ENCODE results near the gene DNPH1. TPM values are rescaled to one million over a fixed set of nuclear protein-coding genes. Genes with fewer than 3 reads are reported as not detected.

The DNPH1 gene
- total RNA-seq, 1 experiment from 2014 or later, result 47.0 TPM

DNA sequence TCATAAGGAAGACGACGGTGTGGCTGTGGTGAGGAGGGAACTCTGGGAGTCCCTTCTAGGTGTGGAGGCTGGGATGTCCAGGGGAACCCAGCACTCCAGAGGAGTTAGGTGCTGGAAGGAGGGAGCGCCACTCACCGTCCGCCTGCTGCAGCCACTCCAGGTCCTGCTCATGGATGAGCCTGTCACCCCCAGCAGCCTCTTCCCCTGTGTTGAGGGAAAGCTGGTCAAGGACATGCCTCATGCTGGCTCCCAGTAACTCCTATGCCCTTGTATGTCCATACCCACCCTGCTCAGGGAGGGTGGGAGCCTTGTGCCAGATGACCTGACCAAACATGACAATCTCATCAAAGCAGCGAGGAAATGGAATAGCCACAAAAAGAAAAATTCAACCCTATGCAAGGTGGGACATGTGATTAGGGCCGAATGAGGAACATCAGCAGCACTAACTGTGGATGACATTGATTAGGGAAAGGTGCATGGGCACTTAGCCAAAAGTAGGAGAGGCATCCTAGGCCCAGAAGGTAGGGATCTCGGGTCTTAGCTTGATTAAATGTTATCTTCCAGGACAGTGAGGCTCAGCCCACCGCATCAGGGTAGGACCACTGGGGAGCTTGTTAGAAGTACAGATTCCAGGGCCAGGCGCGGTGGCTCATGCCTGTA is 3.0 kb downstream of the DNPH1 start:
- Histone ChIP-seq H2BK20ac (ENCODE audit: low read depth, low read length, poor library complexity, severe bottlenecking) (no peak overlapping the region), H3K4ac (ENCODE audit: low read depth, low read length) (no peak overlapping the region), H4K20me1 (ENCODE audit: control insufficient read depth, insufficient read depth, insufficient read length) (no peaks in the 10 kb centered on the region), H3K56ac (ENCODE audit: insufficient read length, low read depth, low read length) (no peak overlapping the region), H3K23me2 (ENCODE audit: insufficient read length, low read depth, low read length, poor library complexity, severe bottlenecking) (no peaks in the 10 kb centered on the region), H3K4me2 (ENCODE audit: insufficient read depth, insufficient read length, low read length) (no peak overlapping the region), H3K79me2 (ENCODE audit: insufficient read depth, low read length) (no peaks in the 10 kb centered on the region), H3K4me1 (ENCODE audit: insufficient read depth, low read length) (0 out of 2 replicates have a peak, but pooled peaks cover 3% of the 10 kb centered on the region), H4K8ac (replicated peaks; ENCODE audit: insufficient read length, low read depth, low read length) (no peak overlapping the region), H4K5ac (ENCODE audit: insufficient read length, low read depth, low read length) (no peak overlapping the region), H2BK120ac (ENCODE audit: low read depth, low read length, poor library complexity, severe bottlenecking) (no peak overlapping the region), H2AFZ (ENCODE audit: low read length) (no peak overlapping the region), H3K9me3 (ENCODE audit: control insufficient read depth, low read depth, low read length) (no peaks in the 10 kb centered on the region), H3K79me1 (ENCODE audit: insufficient read depth, low read depth, low read length, poor library complexity, severe bottlenecking) (no peaks in the 10 kb centered on the region), H3K27me3 (ENCODE audit: insufficient read depth, low read length) (peaks cover 6% of the 10 kb centered on the region; the same call in 1 of the 2 replicates), H3K27ac (ENCODE audit: insufficient read length, low read depth, low read length) (no peak overlapping the region), H4K91ac (ENCODE audit: insufficient read length, low read depth, low read length) (no peak overlapping the region), H3K23ac (ENCODE audit: insufficient read length, low read depth, low read length) (no peak overlapping the region), H2BK12ac (ENCODE audit: insufficient read length, low read depth, low read length) (no peak overlapping the region), H3K18ac (ENCODE audit: insufficient read length, low read depth, low read length) (no peak overlapping the region), H2BK15ac (ENCODE audit: low read depth, low read length) (no peak overlapping the region), H2AK5ac (ENCODE audit: insufficient read length, low read length) (no peak overlapping the region), H3K14ac (ENCODE audit: insufficient read depth, low read length) (no peak overlapping the region), H2BK5ac (ENCODE audit: insufficient read length, low read length) (no peak overlapping the region), H3K9ac (ENCODE audit: extremely low read depth, insufficient read length, low read length) (no peak overlapping the region), H3T11ph (ENCODE audit: low read length) (no peak overlapping the region)
- Mint-ChIP-seq H3K9me3 (no peaks in the 10 kb centered on the region), H3K4me3 (no peak overlapping the region; a peak in 1 of 5 replicates), H3K36me3 (ENCODE audit: insufficient read depth in 1 of 3, low read depth in 3 of 3) (peaks cover 9 to 36% (median 19%) of the 10 kb centered on the region in 3 experiments), H3K27ac (no peak overlapping the region), H3K27me3 (ENCODE audit: low read depth) (peaks cover 22% of the 10 kb centered on the region), H3K4me1 (peaks cover 11 to 19% of the 10 kb centered on the region in 2 experiments)
- WGBS (ENCODE audit: extremely low coverage, insufficient read length, low lambda C conversion rate), result no CpG with 5 or more reads among the region's 11 CpGs
- no peak for DNase-seq
- TF ChIP-seq, protein P1, sequence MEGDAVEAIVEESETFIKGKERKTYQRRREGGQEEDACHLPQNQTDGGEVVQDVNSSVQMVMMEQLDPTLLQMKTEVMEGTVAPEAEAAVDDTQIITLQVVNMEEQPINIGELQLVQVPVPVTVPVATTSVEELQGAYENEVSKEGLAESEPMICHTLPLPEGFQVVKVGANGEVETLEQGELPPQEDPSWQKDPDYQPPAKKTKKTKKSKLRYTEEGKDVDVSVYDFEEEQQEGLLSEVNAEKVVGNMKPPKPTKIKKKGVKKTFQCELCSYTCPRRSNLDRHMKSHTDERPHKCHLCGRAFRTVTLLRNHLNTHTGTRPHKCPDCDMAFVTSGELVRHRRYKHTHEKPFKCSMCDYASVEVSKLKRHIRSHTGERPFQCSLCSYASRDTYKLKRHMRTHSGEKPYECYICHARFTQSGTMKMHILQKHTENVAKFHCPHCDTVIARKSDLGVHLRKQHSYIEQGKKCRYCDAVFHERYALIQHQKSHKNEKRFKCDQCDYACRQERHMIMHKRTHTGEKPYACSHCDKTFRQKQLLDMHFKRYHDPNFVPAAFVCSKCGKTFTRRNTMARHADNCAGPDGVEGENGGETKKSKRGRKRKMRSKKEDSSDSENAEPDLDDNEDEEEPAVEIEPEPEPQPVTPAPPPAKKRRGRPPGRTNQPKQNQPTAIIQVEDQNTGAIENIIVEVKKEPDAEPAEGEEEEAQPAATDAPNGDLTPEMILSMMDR (conservative IDR thresholded peaks at IDR 0.05), result no peak
